HFFc6 (cell line): ENCODE measurements around the gene SPATA20. TPM values are rescaled to one million over a fixed set of nuclear protein-coding genes. Genes with fewer than 3 reads are reported as not detected.

Source experiments
- DNase-seq: peaks from one replicate; pipeline ENCODE4 v3.0.0-alpha.2; 2018
- H3K27ac Mint-ChIP-seq: 2 replicates; pipeline ENCODE4 v1.8.0; 2020; ENCODE audit warnings: mild to moderate bottlenecking, mixed read lengths
- H3K27me3 Mint-ChIP-seq: 2 replicates; pipeline ENCODE4 v1.8.0; 2021; ENCODE audit warnings: mild to moderate bottlenecking, moderate library complexity, mixed read lengths; ENCODE audit not compliant: insufficient read depth
- H3K36me3 Mint-ChIP-seq: 2 replicates; pipeline ENCODE4 v1.8.0; 2021; ENCODE audit warnings: low read depth, mixed read lengths
- H3K4me1 Mint-ChIP-seq: 2 replicates; pipeline ENCODE4 v1.8.0; 2020; ENCODE audit warnings: low read depth, mixed read lengths
- H3K4me3 Mint-ChIP-seq: 2 replicates; pipeline ENCODE4 v1.8.0; 2020; ENCODE audit warnings: mild to moderate bottlenecking, moderate library complexity, mixed read lengths
- H3K9me3 Mint-ChIP-seq: 2 replicates; pipeline ENCODE4 v1.8.0; 2020; ENCODE audit warnings: mild to moderate bottlenecking, mixed read lengths
- total RNA-seq, 6 experiments: library from RNA; stranded (reverse); fragmentation: NEBNext Ultra II Directional; extraction: Animal tissue kit (Norgen Biotek cat#: 25700); gene quantifications; 2 replicates in 1 of 6; 3 replicates in 5 of 6; pipeline ENCODE4 v1.2.3, GENCODE V29; 2021
- TF ChIP-seq, protein P1 (sequence below): fragments of 200-600 bp; sonication (generic); IDR thresholded peaks from 2 replicates; pipeline ENCODE4 v1.5.0; 2021; ENCODE audit warnings: antibody characterized with exemption, mild to moderate bottlenecking

Gene SPATA20
- total RNA-seq, 6 experiments from 2014 or later, result 53.4 to 71.2 (median 62.6) TPM

DNA sequence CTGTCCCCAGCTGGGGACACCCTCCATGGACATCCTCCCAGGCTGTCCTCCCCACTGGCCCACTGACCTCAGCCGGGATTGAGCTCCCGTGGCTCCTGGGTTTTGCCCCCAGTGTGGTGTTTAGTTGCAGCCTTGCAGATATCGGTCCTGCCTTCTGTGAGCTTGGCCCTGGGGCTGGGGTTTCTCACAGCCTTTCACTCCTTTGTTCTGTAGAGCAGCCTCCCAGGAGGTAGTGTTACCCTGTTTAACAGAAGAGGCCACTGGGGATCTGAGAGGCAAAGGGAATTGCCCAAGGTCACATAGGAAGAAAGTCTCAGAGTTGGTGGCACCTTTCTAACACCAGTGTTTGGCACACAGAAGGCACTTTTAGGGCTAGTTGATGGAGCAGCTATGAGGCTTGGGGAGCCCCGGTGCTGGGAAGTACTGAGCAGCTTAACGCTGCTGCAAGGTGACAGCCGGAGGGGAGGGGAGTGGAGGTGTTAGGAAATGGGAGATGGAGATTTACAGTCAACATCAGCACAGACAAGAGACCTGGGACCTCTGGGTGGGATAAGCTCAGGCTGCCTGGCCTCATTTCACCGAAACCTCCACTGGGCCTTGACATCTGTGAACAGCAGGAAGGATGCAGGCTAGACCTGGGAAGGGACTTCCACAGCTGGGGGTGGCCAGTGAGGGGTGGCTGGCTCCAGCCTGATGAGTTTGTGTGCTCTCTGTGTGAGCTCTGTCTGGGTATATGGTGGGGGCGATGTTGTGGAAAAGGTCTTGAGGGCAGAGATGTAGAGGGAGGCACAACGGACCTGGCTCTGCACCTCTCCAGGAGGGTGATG lies 39.7 kb downstream of the SPATA20 start:
- no peak overlapping the region for H3K4me3 Mint-ChIP-seq
- DNase-seq, result no peak
- H3K9me3 Mint-ChIP-seq, result no peaks in the 10 kb centered on the region
- no peaks in the 10 kb centered on the region for H3K36me3 Mint-ChIP-seq
- TF ChIP-seq, protein P1, sequence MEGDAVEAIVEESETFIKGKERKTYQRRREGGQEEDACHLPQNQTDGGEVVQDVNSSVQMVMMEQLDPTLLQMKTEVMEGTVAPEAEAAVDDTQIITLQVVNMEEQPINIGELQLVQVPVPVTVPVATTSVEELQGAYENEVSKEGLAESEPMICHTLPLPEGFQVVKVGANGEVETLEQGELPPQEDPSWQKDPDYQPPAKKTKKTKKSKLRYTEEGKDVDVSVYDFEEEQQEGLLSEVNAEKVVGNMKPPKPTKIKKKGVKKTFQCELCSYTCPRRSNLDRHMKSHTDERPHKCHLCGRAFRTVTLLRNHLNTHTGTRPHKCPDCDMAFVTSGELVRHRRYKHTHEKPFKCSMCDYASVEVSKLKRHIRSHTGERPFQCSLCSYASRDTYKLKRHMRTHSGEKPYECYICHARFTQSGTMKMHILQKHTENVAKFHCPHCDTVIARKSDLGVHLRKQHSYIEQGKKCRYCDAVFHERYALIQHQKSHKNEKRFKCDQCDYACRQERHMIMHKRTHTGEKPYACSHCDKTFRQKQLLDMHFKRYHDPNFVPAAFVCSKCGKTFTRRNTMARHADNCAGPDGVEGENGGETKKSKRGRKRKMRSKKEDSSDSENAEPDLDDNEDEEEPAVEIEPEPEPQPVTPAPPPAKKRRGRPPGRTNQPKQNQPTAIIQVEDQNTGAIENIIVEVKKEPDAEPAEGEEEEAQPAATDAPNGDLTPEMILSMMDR, result no peak
- H3K27ac Mint-ChIP-seq, result no peak overlapping the region
- peaks cover 20% of the 10 kb centered on the region for H3K4me1 Mint-ChIP-seq
- peaks cover 46% of the 10 kb centered on the region for H3K27me3 Mint-ChIP-seq

DNA sequence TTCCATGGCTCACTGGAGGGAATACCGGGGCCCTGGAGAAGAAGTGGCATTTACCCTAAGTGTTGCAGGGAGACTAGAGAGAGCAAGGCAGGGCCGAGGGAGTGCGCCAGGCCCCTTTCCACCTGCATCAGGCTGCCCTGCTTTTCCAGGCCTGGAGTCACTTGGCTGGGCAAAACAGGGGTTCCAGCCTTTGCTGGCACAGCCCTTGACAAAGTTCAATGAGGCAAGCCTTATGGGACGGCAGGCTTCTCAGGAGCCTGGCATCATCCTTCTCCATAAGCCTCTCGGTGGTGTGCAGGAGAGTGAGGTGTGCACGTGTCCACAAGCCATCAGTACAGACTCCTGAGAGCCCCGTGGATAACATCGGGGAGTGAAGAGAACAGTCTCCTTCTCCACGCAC lies 40.6 kb downstream of the SPATA20 start:
- no peak overlapping the region for H3K4me3 Mint-ChIP-seq
- no peaks in the 10 kb centered on the region for H3K9me3 Mint-ChIP-seq
- peaks cover 47% of the 10 kb centered on the region for H3K27me3 Mint-ChIP-seq
- H3K27ac Mint-ChIP-seq, result no peak overlapping the region
- H3K4me1 Mint-ChIP-seq, result peaks cover 20% of the 10 kb centered on the region
- no peaks in the 10 kb centered on the region for H3K36me3 Mint-ChIP-seq
- DNase-seq, result no peak
- TF ChIP-seq, protein P1, result no peak

DNA sequence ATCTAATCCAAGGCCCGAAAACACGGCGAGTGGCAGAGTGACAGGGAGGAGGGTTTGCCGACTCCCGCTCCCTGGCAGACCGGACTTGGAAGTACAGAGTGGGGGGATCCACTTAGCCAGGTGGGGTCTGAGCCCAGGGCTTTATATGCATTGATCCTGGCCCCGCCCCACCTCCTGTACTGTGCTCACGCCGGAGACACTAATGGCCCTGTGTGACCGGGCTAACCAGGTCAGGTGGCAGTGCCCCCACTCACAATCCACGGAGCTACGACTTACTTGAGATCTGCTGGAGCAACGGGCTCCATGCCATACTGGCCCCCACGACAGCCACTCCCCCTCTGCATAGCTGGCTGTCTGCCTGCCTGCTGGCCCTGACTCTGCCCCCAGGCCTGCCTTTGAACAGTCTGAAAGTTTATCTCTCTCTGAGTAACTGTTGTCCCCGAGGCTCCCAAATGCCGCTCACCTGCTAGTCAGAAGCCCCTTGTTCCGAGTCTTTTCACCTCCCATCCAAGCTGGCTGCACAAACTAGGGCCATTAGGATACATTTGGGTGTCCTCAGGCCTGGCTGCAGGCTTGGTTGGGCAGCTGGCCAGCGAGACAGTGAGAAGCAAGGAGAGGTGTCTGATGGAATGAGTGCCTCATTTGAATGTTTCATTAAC lies 41.5 kb downstream of the SPATA20 start:
- Mint-ChIP-seq H3K9me3 (no peaks in the 10 kb centered on the region), H3K4me1 (peaks cover 20% of the 10 kb centered on the region), H3K27ac (no peak overlapping the region), H3K27me3 (peaks cover 42% of the 10 kb centered on the region), H3K36me3 (no peaks in the 10 kb centered on the region), H3K4me3 (no peak overlapping the region)
- TF ChIP-seq, protein P1, result no peak
- DNase-seq, result no peak

DNA sequence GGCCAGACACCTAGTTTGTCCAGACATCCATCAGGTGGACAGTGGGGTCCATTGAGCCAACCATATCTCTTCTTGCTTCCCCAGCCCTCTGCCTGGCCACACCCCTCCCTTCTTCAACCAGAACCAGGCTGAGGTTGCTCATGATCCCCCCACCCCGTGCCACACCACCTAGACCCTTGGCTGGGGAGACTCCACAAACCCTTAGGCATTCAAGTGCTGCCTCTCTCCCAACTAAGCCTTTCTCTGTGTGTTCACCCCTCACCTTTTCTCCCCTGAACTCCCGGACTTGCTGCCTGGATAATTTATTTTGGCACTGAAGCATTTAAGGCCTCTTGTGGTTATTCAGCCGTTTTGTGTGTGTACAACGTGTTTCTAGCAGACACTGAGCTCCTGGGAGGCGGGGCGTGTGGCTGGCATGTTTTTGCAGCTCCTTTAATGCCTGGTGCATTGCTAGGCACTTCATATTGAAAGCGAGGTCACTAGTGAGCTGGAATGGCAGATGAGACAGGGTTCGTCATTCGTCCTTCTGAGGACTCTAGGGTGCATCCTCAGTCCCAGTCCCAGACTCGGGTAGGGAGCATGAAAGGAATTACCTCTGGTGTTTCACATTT lies 42.2 kb downstream of the SPATA20 start:
- Mint-ChIP-seq H3K4me1 (peaks cover 20% of the 10 kb centered on the region), H3K27ac (no peak overlapping the region), H3K27me3 (peaks cover 37% of the 10 kb centered on the region), H3K4me3 (no peak overlapping the region), H3K9me3 (no peaks in the 10 kb centered on the region), H3K36me3 (no peaks in the 10 kb centered on the region)
- TF ChIP-seq, protein P1, result no peak
- DNase-seq, result no peak

DNA sequence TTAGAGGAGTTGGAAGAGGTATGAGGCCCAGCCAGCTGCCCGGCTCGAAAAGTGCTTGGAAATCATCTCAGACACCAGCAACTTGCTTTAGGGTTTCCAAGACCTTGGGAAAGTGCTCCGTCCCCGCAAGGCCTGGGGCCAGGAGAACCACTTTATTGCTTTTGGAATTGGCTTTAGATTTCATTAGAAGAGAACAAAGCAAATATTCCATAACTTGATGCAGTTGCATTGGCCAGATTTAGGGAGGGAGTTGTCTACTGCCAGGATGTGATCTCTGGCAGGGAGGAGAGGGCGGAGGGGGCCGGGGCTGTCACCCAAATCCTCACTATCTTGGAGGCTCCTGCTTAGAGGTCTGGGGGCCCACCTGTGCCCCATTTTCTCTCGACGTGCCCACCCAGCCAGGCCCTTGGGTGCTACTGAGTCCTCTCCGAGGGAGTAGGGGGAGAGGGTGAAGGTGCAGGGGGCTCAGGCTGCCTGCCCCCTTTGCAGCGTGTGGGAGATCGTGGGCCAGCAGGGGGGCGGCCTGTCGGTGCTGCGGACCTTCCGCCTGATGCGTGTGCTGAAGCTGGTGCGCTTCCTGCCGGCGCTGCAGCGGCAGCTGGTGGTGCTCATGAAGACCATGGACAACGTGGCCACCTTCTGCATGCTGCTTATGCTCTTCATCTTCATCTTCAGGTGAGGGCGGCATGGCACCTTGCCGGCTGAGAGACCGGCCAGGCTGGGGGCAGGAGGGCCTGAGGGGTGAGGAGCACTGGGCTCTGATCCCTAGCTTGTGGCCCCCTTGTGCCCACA lies 44.2 kb downstream of the SPATA20 start:
- H3K4me3 Mint-ChIP-seq, result no peak overlapping the region
- no peak for DNase-seq
- H3K27me3 Mint-ChIP-seq, result peaks cover 21% of the 10 kb centered on the region
- H3K4me1 Mint-ChIP-seq, result peaks cover 15% of the 10 kb centered on the region
- no peak overlapping the region for H3K27ac Mint-ChIP-seq
- no peaks in the 10 kb centered on the region for H3K9me3 Mint-ChIP-seq
- no peaks in the 10 kb centered on the region for H3K36me3 Mint-ChIP-seq
- TF ChIP-seq, protein P1, result no peak
